ENCODE measurements around the gene RAPGEF6. TPM values are rescaled to one million over a fixed set of nuclear protein-coding genes. Genes with fewer than 3 reads are reported as not detected.
"Not testable (repeated sequence)": the region's sequence is repeated elsewhere in the genome, so short reads cannot be mapped to it uniquely, and the experiment has no call there.

The RAPGEF6 gene
- total RNA-seq, 2 experiments from 2014 or later, result 26.7 to 31.3 TPM

- Mint-ChIP-seq H3K4me1 (ENCODE audit: low read depth) (peaks cover 32% of the 10 kb centered on the region), H3K4me3 (peak overlapping the region; percentile 98), H3K36me3 (peaks cover 10% of the 10 kb centered on the region), H3K27me3 (peaks cover 3% of the 10 kb centered on the region), H3K9me3 (no peaks in the 10 kb centered on the region), H3K27ac (peak overlapping the region; percentile 87)
- intact Hi-C loops (cut with micrococcal nuclease), result loop anchor here (1.0 to 10.0 kb wide), 16 partner anchors 41 to 859 kb away; partner anchors contain the start of genes FNIP1, HINT1, IRF1 and LYRM7
- DNase-seq, result no peak
- ChIA-PET POLR2A (interaction anchor here (0.6 to 1.1 kb wide), 4 partner anchors 14 to 658 kb away, joined by 3 to 5 read pairs (median 3); partner anchors contain the start of gene SLC22A4), CTCF (interaction anchor here (1.0 to 1.1 kb wide), 3 partner anchors 47 to 372 kb away, joined by 3 to 7 read pairs (median 5); partner anchors contain the start of gene FNIP1)
Measured at GRCh38 chr5:131635684-131636572, 899 bp upstream of the RAPGEF6 start.

GRCh38 chr5:131634666-131634995 is 398 bp downstream of the RAPGEF6 start:
- Mint-ChIP-seq H3K27ac (peak overlapping the region; percentile 87), H3K4me3 (peak overlapping the region; percentile 98), H3K27me3 (peaks cover 3% of the 10 kb centered on the region), H3K36me3 (peaks cover 10% of the 10 kb centered on the region), H3K9me3 (no peaks in the 10 kb centered on the region), H3K4me1 (ENCODE audit: low read depth) (peaks cover 25% of the 10 kb centered on the region)
- intact Hi-C loops (cut with micrococcal nuclease), result loop anchor here (2.0 to 10.0 kb wide), 8 partner anchors 86 to 860 kb away; partner anchors contain the start of genes IRF1, LYRM7 and SLC22A4
- ChIA-PET POLR2A (interaction anchor here (1.7 kb wide), 1 partner anchor 45 kb away, joined by 5 read pairs; no protein-coding TSS in a partner anchor), CTCF (interaction anchor here (0.9 kb wide), 1 partner anchor 45 kb away, joined by 5 read pairs; no protein-coding TSS in a partner anchor)
- DNase-seq, result peak; percentile 73

GRCh38 chr5:131634238-131634637 is 791 bp downstream of the RAPGEF6 start:
- intact Hi-C loops (cut with micrococcal nuclease), result loop anchor here (2.0 to 10.0 kb wide), 8 partner anchors 85 to 861 kb away; partner anchors contain the start of genes IRF1, LYRM7 and SLC22A4
- H3K9me3 Mint-ChIP-seq, result no peaks in the 10 kb centered on the region
- ChIA-PET POLR2A (interaction anchor here (1.1 to 1.7 kb wide), 2 partner anchors 45 to 163 kb away, joined by 3 to 5 read pairs; partner anchors contain the start of gene FNIP1), CTCF (interaction anchor here (0.9 kb wide), 1 partner anchor 45 kb away, joined by 5 read pairs; no protein-coding TSS in a partner anchor)
- H3K27me3 Mint-ChIP-seq, result peaks cover 3% of the 10 kb centered on the region
- peaks cover 24% of the 10 kb centered on the region for H3K4me1 Mint-ChIP-seq (ENCODE audit: low read depth)
- peak overlapping the region; percentile 87 for H3K27ac Mint-ChIP-seq
- DNase-seq, result no peak
- peak overlapping the region; percentile 98 for H3K4me3 Mint-ChIP-seq
- peaks cover 10% of the 10 kb centered on the region for H3K36me3 Mint-ChIP-seq

GRCh38 chr5:131633830-131634229 is 1.2 kb downstream of the RAPGEF6 start:
- intact Hi-C loops (cut with micrococcal nuclease), result loop anchor here (2.0 to 10.0 kb wide), 8 partner anchors 85 to 861 kb away; partner anchors contain the start of genes IRF1, LYRM7 and SLC22A4
- H3K27me3 Mint-ChIP-seq, result peaks cover 3% of the 10 kb centered on the region
- ChIA-PET POLR2A (interaction anchor here (1.1 to 1.7 kb wide), 2 partner anchors 45 to 163 kb away, joined by 3 to 5 read pairs; partner anchors contain the start of gene FNIP1), CTCF (interaction anchor here (0.9 kb wide), 1 partner anchor 44 kb away, joined by 5 read pairs; no protein-coding TSS in a partner anchor)
- H3K36me3 Mint-ChIP-seq, result peaks cover 14% of the 10 kb centered on the region
- no peak for DNase-seq
- H3K27ac Mint-ChIP-seq, result peak overlapping the region; percentile 87
- H3K4me1 Mint-ChIP-seq (ENCODE audit: low read depth), result peaks cover 25% of the 10 kb centered on the region
- peak overlapping the region; percentile 98 for H3K4me3 Mint-ChIP-seq
- H3K9me3 Mint-ChIP-seq, result no peaks in the 10 kb centered on the region

- H3K4me3 Mint-ChIP-seq, result no peak overlapping the region
- H3K36me3 Mint-ChIP-seq, result peaks cover 18% of the 10 kb centered on the region
- H3K27me3 Mint-ChIP-seq, result peaks cover 3% of the 10 kb centered on the region
- H3K9me3 Mint-ChIP-seq, result no peaks in the 10 kb centered on the region
- peaks cover 44% of the 10 kb centered on the region for H3K4me1 Mint-ChIP-seq (ENCODE audit: low read depth)
- DNase-seq, result no peak
- H3K27ac Mint-ChIP-seq, result no peak overlapping the region
- intact Hi-C loops (cut with micrococcal nuclease), result loop anchor here (1.0 to 10.0 kb wide), 4 partner anchors 36 to 864 kb away; partner anchors contain the start of genes IRF1 and SLC22A4
- POLR2A ChIA-PET, result no interaction called here
- CTCF ChIA-PET, result interaction anchor here (1.3 to 4.9 kb wide), 3 partner anchors 9 to 377 kb away, joined by 3 to 27 read pairs (median 3); no protein-coding TSS in a partner anchor
Measured at GRCh38 chr5:131630963-131631350, 4.1 kb downstream of the RAPGEF6 start.

- Mint-ChIP-seq H3K4me1 (ENCODE audit: low read depth) (peaks cover 47% of the 10 kb centered on the region), H3K4me3 (no peak overlapping the region), H3K27ac (no peak overlapping the region), H3K9me3 (no peaks in the 10 kb centered on the region), H3K36me3 (peaks cover 18% of the 10 kb centered on the region), H3K27me3 (peaks cover 3% of the 10 kb centered on the region)
- intact Hi-C loops (cut with micrococcal nuclease), result loop anchor here (10.0 kb wide), 3 partner anchors 664 to 864 kb away; partner anchors contain the start of genes IRF1 and SLC22A4
- ChIA-PET CTCF (interaction anchor here (1.1 to 4.9 kb wide), 3 partner anchors 41 to 377 kb away, joined by 3 to 27 read pairs (median 3); no protein-coding TSS in a partner anchor), POLR2A (no interaction called here)
- DNase-seq, result no peak
Measured at GRCh38 chr5:131630208-131630962, 4.6 kb downstream of the RAPGEF6 start.

GRCh38 chr5:131628990-131629389 is 6.0 kb downstream of the RAPGEF6 start:
- no peaks in the 10 kb centered on the region for H3K27me3 Mint-ChIP-seq
- H3K4me3 Mint-ChIP-seq, result no peak overlapping the region
- H3K4me1 Mint-ChIP-seq (ENCODE audit: low read depth), result peaks cover 48% of the 10 kb centered on the region
- H3K36me3 Mint-ChIP-seq, result peaks cover 16% of the 10 kb centered on the region
- intact Hi-C loops (cut with micrococcal nuclease), result no loop called here
- ChIA-PET CTCF (interaction anchor here (4.9 kb wide), 1 partner anchor 39 kb away, joined by 27 read pairs; no protein-coding TSS in a partner anchor), POLR2A (no interaction called here)
- H3K27ac Mint-ChIP-seq, result peak overlapping the region; percentile 11
- no peak for DNase-seq
- H3K9me3 Mint-ChIP-seq, result no peaks in the 10 kb centered on the region

- intact Hi-C loops (cut with micrococcal nuclease), result no loop called here
- no peaks in the 10 kb centered on the region for H3K9me3 Mint-ChIP-seq
- no peak overlapping the region for H3K4me3 Mint-ChIP-seq
- no peaks in the 10 kb centered on the region for H3K27me3 Mint-ChIP-seq
- ChIA-PET CTCF (no interaction called here), POLR2A (no interaction called here)
- peaks cover 58% of the 10 kb centered on the region for H3K4me1 Mint-ChIP-seq (ENCODE audit: low read depth)
- H3K36me3 Mint-ChIP-seq, result peaks cover 15% of the 10 kb centered on the region
- DNase-seq, result no peak
- H3K27ac Mint-ChIP-seq, result no peak overlapping the region
Measured at GRCh38 chr5:131627207-131627865, 7.7 kb downstream of the RAPGEF6 start.

- Mint-ChIP-seq H3K9me3 (no peaks in the 10 kb centered on the region), H3K4me3 (no peak overlapping the region), H3K27me3 (no peaks in the 10 kb centered on the region), H3K4me1 (ENCODE audit: low read depth) (peaks cover 62% of the 10 kb centered on the region), H3K36me3 (peaks cover 10% of the 10 kb centered on the region), H3K27ac (no peak overlapping the region)
- intact Hi-C loops (cut with micrococcal nuclease), result no loop called here
- ChIA-PET POLR2A (no interaction called here), CTCF (interaction anchor here (1.0 kb wide), 1 partner anchor 554 kb away, joined by 3 read pairs; no protein-coding TSS in a partner anchor)
- DNase-seq, result no peak
Measured at GRCh38 chr5:131622633-131623032, 12.4 kb downstream of the RAPGEF6 start.

GRCh38 chr5:131621164-131621563 is 13.9 kb downstream of the RAPGEF6 start:
- H3K4me3 Mint-ChIP-seq; DNase-seq; POLR2A ChIA-PET; H3K27me3 Mint-ChIP-seq; intact Hi-C loops (cut with micrococcal nuclease); H3K9me3 Mint-ChIP-seq; H3K27ac Mint-ChIP-seq: not testable (repeated sequence)
- CTCF ChIA-PET, result interaction anchor here (1.9 kb wide), 1 partner anchor 32 kb away, joined by 8 read pairs; no protein-coding TSS in a partner anchor
- Mint-ChIP-seq H3K4me1 (ENCODE audit: low read depth) (peaks cover 62% of the 10 kb centered on the region), H3K36me3 (peaks cover 17% of the 10 kb centered on the region)

- Mint-ChIP-seq H3K4me3 (no peak overlapping the region), H3K9me3 (peaks cover 6% of the 10 kb centered on the region), H3K27me3 (no peaks in the 10 kb centered on the region), H3K4me1 (ENCODE audit: low read depth) (peaks cover 60% of the 10 kb centered on the region), H3K36me3 (peaks cover 17% of the 10 kb centered on the region), H3K27ac (no peak overlapping the region)
- CTCF ChIA-PET, result no interaction called here
- DNase-seq, result no peak
- POLR2A ChIA-PET, result no interaction called here
- intact Hi-C loops (cut with micrococcal nuclease), result no loop called here
Measured at GRCh38 chr5:131619102-131619501, 15.9 kb downstream of the RAPGEF6 start.

All from activated CD4-positive, alpha-beta memory T cell treated with anti-CD3 and anti-CD28 coated beads for 36 hours (primary cell).